Vagina (tissue), 2 donors: ENCODE data around the gene MRPS27.

Experiments used
- CTCF ChIP-seq, 3 experiments: fragments of 450-650 bp in 2 of 3; fragments of 200-600 bp in 1 of 3; sonication (generic) in 1 of 3; IDR thresholded peaks; one replicate each; pipeline ENCODE4 v1.5.1; 2017 to 2019; ENCODE audit warnings: antibody characterized with exemption in 3 of 3, mild to moderate bottlenecking in 2 of 3, moderate library complexity in 2 of 3
- POLR2AphosphoS5 ChIP-seq, 2 donors: sonication (generic); formaldehyde crosslinking; IDR thresholded peaks; one replicate each; pipeline ENCODE4 v1.9.0; 2017; ENCODE audit warnings: antibody characterized with exemption in 2 of 2, mild to moderate bottlenecking in 2 of 2, low read depth in 1 of 2; ENCODE audit not compliant: insufficient read depth in 1 of 2

DNA sequence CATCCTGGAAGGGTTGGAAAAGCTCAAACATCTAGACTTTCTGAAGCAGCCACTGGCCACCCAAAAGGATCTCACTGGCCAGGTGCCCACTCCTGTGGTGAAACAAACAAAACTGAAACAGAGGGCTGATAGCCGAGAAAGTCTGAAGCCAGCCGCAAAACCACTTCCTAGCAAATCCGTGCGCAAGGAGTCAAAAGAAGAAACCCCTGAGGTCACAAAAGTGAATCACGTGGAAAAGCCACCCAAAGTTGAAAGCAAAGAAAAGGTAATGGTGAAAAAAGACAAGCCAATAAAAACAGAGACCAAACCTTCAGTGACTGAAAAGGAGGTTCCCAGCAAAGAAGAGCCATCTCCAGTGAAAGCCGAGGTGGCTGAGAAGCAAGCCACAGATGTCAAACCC lies 125.2 kb downstream of the MRPS27 start:
- TF ChIP-seq CTCF (IDR thresholded peaks at IDR 0.05) (no peak), POLR2AphosphoS5 (IDR thresholded peaks at IDR 0.05; ENCODE audit: insufficient read depth in 1 of 2, low read depth in 1 of 2) (no peak)
